Head of caudate nucleus (tissue), 42 donors: ENCODE results near the gene FAM185A.
"Not testable (repeated sequence)": the region's sequence is repeated elsewhere in the genome, so short reads cannot be mapped to it uniquely, and the experiment has no call there.

ENCODE experiments used
- DNase-seq, 42 donors: peaks; one replicate each; pipeline versions ENCODE4 v3.0.0 to v3.0.0-alpha.2; 2020 to 2021; ENCODE audit warnings: mixed read lengths in 7 of 42
- intact Hi-C: fragments of 100-400 bp; cut with DNase I; formaldehyde crosslinking; loops from one replicate; pipeline ENCODE4 v1.15.0; 2022

FAM185A gene

DNA sequence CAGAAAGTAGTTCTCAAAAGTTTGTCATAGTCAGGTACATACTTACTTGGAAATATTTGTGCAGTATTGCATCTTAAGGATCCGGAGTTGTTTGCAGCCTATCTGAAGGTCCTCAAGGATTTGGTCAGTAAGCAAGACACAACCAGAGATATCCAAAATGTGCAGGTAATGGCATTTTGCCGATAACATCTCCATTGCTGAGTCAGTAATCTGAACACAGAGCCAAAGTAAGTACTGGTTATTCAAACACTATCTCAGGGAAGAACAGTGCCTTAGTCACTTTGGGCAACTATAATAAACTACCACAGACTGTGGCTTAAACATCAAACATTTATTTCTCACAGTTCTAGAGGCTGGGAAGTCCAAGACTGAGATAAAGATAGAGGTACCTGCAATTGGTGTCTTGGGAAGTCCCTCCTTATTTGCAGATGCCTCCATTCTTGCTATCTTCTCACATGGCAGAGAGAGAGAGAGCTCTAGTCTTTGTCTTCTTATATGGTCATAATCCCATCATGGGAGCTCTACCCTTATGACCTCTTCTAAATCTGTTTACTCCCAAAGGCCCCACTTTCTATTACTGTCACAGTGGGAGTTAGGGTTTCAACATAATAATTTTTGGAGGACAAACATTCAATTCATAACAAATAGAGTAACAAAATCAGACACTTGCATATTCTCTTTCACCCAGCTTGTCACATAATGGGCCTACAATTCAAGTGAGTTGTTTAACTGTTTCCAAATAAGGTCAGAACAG, 73.4 kb downstream of the FAM185A start:
- DNase-seq, result no peak
- intact Hi-C loops, result no loop called here

DNA sequence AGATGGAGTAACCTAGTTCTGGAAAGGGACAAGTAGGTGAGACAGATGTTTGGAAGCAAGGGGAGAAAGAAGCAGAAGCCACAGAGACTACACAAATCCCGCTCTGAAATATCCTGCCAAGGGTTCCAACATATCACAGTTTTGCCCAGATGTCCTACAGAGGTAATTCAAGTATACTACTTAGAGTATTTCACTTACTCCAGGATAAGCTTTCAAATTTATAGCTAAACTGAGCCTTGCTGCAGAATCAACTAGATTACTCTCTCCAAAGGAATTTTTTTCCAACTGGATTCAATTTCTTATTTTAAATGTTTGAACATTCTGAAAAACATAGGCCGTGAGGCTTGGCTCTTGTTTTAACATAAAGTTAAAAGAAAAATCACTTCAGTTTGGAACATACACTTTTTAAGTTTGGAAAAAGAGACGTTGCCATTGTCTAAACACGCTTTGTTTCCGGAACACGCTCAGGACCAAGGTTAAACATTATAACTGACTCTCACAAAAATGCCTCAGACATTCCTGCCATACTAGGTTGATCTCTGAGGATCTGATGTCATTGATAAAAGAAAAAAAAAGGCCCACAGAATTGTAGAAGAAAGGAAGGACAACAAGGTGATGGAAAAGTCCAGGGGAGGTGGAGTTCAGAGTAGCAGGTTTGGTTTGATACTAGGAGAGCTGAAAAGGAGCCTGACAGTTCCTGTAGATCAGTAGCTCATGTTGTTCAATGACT, 74.8 kb downstream of the FAM185A start:
- DNase-seq, result no peak
- intact Hi-C loops, result no loop called here

- no peak for DNase-seq
Measured at GRCh38 chr7:102828286-102828685, 79.5 kb downstream of the FAM185A start.

DNA sequence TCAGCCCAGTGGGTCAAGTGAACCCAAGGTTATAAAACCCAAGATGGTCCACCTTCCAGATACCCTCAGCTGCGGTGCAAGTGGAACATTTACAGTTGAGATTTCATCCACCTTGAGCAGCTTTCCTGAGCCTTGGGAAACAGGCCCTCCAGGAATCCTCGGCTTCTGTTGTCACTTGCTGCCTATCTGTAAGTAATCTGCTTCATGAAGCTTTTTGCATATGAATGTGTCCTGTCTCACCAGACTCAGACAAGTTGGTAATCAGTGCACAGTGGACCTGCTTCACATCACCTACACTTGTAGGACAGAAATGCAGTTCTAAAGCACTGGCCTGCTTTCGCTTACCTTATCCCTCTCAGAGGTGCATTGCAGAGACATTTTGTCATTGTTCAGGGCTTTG, 80.3 kb downstream of the FAM185A start:
- intact Hi-C loops, result no loop called here
- DNase-seq, result no peak

More at GRCh38 chr7:102828286-102828685, 79.5 kb downstream of the FAM185A start:
- intact Hi-C loops, result no loop called here

DNA sequence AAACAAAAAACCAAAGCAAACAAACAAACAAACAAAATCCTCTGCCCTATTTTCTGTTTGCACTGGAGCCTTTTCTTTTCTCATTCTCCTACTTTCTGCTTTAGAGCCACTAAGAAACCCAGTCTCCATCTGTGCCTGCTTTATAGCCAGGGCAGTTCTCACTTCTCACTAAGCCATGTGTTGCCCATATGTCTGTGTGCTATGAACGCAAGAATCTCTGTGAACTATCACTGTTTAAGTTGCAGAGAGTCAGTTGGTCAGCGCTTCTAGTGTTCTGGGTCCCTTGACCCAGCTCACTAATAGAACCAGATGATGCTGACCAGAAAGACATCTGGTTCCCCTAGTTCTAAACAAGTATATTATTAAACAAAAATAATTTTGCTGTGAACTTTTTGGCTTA, 81.4 kb downstream of the FAM185A start:
- intact Hi-C loops, result no loop called here
- no peak for DNase-seq

GRCh38 chr7:102832674-102833073, 83.9 kb downstream of the FAM185A start:
- intact Hi-C loops, result no loop called here
- no peak for DNase-seq

DNA sequence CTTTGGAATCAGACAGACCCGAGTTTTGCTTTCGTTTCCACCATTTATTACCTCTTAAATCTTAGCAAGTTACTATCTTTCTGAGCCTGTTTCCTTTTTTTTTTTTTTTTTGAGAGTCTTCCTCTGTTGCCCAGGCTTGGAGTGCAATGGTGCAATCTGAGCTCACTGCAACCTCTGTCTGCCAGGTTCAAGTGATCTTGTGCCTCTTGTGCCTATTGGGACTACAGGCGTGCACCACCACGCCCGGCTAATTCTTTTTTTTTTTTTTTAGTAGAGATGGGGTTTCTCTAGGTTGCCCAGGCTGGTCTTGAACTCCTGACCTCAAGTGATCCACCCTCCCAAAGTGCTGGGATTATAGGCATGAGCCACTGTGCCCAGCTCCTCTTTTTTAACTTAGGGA, 84.5 kb downstream of the FAM185A start:
- intact Hi-C loops, result no loop called here
- no peak for DNase-seq

DNA sequence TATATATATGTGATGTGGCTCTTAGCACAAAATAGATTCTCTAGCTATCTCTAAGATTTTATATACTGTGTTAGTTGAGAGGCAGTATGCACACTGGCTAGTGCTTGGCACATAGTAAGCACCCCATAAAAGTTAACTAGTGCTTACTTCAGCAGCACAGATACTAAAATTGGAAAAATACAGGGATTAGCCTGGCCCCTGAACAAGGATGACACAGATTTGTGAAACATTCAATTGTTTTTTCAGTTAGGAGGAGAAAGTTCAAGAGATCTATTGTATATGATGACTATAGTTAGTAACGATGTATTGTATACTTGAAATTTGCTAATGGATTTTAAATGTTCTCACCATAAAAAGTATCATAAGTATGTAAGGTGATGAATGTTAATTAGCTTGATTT, 85.7 kb downstream of the FAM185A start:
- intact Hi-C loops, result no loop called here
- no peak for DNase-seq

- DNase-seq, result no peak
- intact Hi-C loops, result no loop called here
Measured at GRCh38 chr7:102834999-102835398, 86.2 kb downstream of the FAM185A start.

DNA sequence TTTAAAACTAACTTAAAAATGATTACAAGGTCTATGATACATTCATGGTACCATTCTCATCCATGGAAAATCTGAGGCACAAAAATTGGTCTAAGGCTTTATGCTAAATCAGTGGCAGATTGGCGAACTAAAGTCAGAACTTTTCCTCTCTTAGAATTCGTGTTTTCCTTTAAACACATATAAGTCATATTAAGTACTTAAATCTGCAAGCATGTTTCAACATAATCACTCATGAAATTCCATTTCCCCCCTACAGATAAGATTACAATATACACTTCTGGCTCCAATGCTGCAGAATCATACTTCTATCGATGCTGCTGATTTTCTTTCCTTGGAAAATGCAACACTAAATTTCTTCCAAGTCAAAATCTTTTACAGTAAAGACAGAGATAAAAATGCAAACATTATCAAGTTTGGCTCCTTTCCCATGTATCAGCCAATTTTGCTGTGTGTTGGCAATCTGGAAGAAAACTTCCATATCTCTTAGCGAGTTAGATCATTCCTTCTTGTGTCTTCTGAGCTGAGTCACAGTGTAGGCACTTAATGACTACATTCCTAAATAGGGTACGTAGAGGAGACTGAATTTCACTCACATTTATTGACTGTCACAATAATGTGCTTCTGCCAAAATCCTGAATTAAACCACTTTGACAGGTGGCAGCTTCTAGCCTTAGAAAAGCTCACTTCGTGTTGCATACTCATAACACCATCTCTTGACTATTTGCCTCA, 87.6 kb downstream of the FAM185A start:
- intact Hi-C loops, result no loop called here
- DNase-seq, result peak in 2 of 42 donors; percentile 39 to 52

GRCh38 chr7:102836977-102837376, 88.2 kb downstream of the FAM185A start:
- DNase-seq, result no peak

GRCh38 chr7:102837802-102838201, 89.0 kb downstream of the FAM185A start:
- DNase-seq, result no peak
- intact Hi-C loops, result no loop called here

More at GRCh38 chr7:102836977-102837376, 88.2 kb downstream of the FAM185A start:
- intact Hi-C loops, result no loop called here

DNA sequence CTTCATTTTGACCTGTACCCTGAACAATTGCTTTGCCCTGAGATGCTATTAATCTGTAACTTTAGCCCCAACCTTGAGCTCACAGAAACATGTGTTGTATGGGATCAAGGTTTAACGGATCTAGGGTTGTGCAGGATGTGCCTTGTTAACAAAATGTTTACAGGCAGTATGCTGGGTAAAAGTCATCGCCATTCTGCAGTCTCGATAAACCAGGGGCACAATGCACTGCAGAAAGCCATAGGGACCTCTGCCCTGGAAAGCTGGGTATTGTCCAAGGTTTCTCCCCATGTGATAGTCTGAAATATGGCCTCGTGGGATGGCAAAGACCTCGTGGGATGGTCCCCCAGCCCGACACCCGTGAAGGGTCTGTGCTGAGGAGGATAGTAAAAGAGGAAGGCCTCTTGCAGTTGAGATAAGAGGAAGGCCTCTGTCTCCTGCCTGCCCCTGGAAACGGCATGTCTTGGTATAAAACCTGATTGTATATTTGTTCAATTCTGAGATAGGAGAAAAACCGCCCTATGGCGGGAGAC, 89.8 kb downstream of the FAM185A start:
- intact Hi-C loops, DNase-seq: not testable (repeated sequence)

GRCh38 chr7:102840404-102840803, 91.6 kb downstream of the FAM185A start:
- intact Hi-C loops, result no loop called here
- no peak for DNase-seq

GRCh38 chr7:102841290-102841689, 92.5 kb downstream of the FAM185A start:
- intact Hi-C loops, result no loop called here
- peak in 13 of 42 donors; percentile 2 to 51 (median 18) for DNase-seq

DNA sequence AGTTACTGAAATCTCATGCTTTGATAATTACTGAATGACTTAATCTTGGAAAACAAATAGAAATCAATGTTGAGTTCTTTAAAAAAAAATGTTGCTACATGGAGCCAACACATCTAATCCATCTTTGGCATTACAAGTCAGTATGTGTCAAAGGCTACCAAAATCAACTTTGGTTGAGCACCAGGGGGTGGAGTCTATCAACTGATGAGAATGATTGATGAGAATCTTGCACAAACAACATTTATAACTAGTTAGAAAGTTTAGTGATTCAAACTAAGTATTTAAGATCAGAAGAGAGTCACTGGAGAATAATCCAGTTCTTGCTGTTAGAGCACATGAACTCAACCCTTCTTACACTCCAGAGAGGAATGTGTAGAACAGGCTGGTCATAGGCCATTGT, 93.5 kb downstream of the FAM185A start:
- DNase-seq, result no peak
- intact Hi-C loops, result no loop called here

DNA sequence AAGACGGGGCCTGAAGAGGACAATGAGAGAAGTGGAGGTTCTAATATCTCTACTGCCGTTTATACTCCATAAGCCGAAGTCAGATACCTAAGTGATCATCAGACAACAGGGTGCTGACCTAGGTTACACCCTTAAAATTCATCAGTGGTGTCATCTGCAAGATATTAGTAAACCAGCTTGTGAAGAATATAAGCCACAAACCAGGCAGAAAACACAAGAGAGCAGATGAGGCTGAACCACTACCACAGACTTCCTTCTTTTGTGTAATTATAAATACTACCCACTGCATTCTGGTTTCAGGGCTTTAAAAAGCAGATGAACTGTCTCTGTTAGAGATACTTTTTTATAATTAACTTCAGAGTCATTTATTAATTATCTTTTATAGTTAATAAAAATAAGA, 95.1 kb downstream of the FAM185A start:
- intact Hi-C loops, result no loop called here
- no peak for DNase-seq

DNA sequence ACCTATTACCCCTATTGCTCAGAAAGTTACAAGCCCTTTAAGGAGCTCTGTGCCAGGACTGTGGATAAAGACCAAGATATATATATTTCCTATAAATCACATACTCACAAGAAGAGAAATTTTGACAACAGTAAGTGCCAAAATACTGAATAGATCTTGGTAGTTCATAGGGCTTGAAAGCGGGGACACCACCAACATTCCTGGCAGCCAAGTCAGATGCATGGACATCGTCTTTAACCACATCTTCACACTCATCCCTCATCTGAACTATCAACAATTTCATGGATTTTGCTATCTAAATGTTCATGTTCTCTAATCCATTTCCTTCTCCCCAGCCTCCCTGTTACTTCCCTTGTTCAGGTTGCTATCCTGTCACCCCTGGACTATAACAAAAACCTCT, 96.5 kb downstream of the FAM185A start:
- DNase-seq, result no peak
- intact Hi-C loops, result no loop called here

DNA sequence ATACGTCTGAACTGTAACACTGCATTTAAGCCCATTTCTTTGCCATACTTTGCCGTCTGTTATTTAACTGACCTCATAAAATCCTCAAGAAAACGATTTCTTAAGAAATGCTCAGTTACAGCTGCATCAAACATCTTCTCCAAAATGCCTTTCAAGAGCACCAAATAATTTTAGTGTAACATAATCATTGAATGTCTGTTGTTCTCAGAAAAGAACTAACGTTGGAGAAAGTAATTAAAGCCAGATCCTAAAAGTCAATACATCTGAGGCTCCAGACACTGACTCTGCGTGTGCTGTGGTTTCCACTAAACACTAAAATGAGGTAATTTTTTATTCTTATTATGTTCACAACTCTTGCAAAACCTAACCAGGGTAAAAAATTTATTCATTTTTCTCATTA, 100.3 kb downstream of the FAM185A start:
- no peak for DNase-seq
- intact Hi-C loops, result no loop called here

- intact Hi-C loops, result no loop called here
- no peak for DNase-seq
Measured at GRCh38 chr7:102849538-102849937, 100.7 kb downstream of the FAM185A start.
